GM12892 (cell line): ENCODE results near the gene CRYAB.
"Not testable (repeated sequence)": the region's sequence is repeated elsewhere in the genome, so short reads cannot be mapped to it uniquely, and the experiment has no call there.

ENCODE experiments used
- DNase-seq: peaks from one replicate; pipeline ENCODE4 v3.0.0; 2011; ENCODE audit not compliant: insufficient read length
- FAIRE-seq: peaks from 2 replicates; lab custom pipeline; 2011; peaks lifted over from hg19 to GRCh38; lab: Jason Lieb, UNC
- POLR2A ChIP-seq: IDR thresholded peaks from 2 replicates; pipeline ENCODE4 v1.6.1; 2011; ENCODE audit warnings: low read depth, low read length, control low read depth
- POLR2AphosphoS5 ChIP-seq: IDR thresholded peaks from 2 replicates; pipeline ENCODE4 v1.6.1; 2011; ENCODE audit warnings: low read depth, low read length, control low read depth
- TAF1 ChIP-seq: IDR thresholded peaks from 2 replicates; pipeline ENCODE4 v1.6.1; 2011; ENCODE audit warnings: low read depth, mild to moderate bottlenecking, control low read depth, low read length, borderline replicate concordance

The CRYAB gene

DNA sequence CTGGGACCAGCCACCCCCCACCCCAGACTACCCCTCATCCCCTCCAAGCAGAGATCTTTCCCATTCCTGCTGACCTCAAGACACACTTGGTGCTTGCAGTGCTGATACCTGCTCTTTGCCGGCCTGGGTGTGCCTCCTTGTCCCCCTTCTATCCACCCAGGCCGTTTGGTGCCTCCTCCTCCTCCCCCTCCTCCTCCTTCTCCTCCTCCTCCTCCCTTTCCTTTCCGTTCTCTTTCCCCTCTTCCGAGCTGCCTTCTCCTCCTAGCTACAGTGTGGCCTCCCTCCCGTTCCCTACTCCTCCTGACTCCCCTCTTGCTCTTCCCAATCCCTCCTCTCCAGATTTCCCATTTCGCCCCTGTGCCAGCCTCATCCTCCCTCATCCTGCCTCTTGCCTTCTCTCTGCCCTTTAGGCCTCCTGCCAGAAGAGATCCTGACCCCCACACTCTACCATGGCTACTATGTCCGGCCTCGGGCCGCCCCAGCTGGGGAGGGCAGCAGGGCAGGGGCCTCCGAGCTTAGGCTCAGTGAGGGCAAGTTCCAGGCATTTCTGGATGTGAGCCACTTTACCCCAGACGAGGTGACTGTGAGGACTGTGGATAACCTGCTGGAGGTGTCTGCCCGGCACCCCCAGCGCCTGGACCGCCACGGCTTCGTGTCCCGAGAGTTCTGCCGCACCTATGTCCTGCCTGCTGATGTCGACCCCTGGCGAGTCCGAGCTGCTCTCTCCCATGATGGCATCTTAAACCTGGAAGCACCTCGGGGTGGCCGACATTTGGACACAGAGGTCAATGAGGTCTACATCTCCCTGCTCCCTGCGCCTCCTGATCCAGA is 1.7 kb upstream of the CRYAB start:
- FAIRE-seq (no peak), DNase-seq (no peak)
- no peak for TF ChIP-seq POLR2AphosphoS5
- no peak for TF ChIP-seq POLR2A
- no peak for TF ChIP-seq TAF1

- DNase-seq (no peak), FAIRE-seq (no peak)
- TF ChIP-seq POLR2A (no peak), TAF1 (no peak), POLR2AphosphoS5 (no peak)
Measured at GRCh38 chr11:111912535-111912934, 965 bp upstream of the CRYAB start, which contains the start of gene HSPB2. TSS of gene HSPB2 (plus strand) at chr11:111912734. CDS start at chr11:111912830, 96 bp downstream.

- no peak for FAIRE-seq
- DNase-seq = no peak
- TF ChIP-seq POLR2AphosphoS5 = no peak
- no peak for TF ChIP-seq POLR2A
- no peak for TF ChIP-seq TAF1
Measured at GRCh38 chr11:111910676-111911562, 651 bp downstream of the CRYAB start.

DNA sequence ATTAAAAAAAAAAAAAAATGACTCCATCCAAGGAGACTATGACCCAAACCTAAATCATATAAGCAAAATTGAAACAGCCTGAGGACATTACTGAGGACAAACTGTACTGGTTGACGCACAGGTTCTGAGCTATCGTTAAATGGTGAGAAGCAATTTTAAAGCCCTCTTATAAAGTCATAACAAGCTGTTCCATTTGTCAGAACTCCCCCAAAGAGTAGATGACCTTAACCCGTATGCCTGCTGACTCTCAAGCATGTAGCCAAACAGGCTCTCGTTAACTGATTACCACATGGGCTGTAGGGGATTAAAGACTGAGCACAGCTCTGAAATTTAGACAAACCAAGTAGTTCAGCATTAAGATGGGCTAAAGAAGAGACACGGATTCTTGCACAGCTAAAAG is 2.2 kb downstream of the CRYAB start:
- TF ChIP-seq POLR2A (no peak), TAF1 (no peak), POLR2AphosphoS5 (no peak)
- DNase-seq (no peak), FAIRE-seq (no peak)

DNA sequence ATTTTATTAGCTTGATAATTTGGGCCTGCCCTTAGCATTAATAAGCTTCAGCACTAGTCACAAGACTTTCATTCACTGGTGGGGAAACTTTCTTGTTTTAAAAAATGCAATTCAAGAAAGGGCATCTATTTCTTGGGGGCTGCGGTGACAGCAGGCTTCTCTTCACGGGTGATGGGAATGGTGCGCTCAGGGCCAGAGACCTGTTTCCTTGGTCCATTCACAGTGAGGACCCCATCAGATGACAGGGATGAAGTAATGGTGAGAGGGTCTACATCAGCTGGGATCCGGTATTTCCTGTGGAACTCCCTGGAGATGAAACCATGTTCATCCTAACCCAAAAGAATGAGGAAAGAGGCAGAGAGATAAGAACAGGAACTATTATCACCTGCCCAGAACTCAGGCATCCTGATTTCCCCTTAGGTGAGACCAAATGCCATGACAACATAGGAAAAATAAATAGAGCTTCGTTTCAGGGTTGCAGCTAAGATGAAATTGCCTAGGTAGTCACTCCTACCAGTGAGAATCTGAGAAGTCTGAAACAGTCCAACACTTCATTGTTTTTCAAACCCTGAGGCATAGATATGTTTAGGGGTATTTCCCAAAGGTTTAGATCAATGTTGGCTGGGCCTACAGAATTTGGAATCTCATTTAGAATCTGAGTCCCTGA is 2.8 kb downstream of the CRYAB start:
- no peak for DNase-seq
- no peak for FAIRE-seq
- TF ChIP-seq TAF1 = no peak
- no peak for TF ChIP-seq POLR2A
- TF ChIP-seq POLR2AphosphoS5 = no peak

DNA sequence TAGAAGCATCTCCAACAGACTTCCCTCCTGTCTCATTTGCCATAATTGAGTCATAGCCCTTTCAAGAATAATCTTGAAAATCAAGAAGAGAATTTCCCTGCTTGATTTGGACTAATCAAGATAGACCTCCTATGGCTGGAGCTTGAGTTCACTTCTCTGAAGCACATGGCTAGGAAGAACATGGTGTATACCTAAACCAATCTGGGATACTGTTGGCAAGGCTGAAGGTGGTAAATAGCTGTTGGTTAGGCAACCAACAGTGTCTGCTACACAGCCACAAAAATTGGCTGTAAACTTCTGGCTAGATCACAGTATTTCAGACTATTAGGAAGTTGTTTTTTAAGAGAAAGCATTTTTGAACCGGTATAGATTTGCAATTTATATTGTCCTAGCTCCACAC is 4.9 kb downstream of the CRYAB start:
- no peak for DNase-seq
- no peak for FAIRE-seq
- TF ChIP-seq TAF1 (no peak), POLR2A (no peak), POLR2AphosphoS5 (no peak)

DNA sequence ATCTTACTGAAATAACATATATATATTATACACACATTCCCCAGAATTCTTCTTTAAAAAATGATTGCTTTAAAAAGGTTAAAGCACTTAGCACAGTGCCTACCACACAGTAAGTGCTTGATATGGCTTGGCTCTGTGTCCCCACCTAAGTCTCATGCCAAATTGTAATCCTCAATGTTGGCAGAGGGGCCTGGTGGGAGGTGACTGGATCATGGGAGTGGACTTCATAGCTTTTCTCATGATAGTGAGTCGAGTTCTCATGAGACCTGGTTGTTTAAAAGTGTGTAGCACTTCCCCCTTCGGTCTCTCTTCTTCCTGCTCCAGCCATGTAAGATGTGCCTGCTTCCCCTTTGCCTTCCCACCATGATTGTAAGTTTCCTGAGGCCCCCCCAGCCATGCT is 6.2 kb downstream of the CRYAB start:
- no peak for DNase-seq
- no peak for TF ChIP-seq POLR2A
- no peak for TF ChIP-seq TAF1
- no peak for TF ChIP-seq POLR2AphosphoS5
- FAIRE-seq = no peak

- FAIRE-seq (no peak), DNase-seq (no peak)
- TF ChIP-seq POLR2AphosphoS5 (no peak), TAF1 (no peak), POLR2A (no peak)
Measured at GRCh38 chr11:111886844-111887243, 24.7 kb downstream of the CRYAB start.

DNA sequence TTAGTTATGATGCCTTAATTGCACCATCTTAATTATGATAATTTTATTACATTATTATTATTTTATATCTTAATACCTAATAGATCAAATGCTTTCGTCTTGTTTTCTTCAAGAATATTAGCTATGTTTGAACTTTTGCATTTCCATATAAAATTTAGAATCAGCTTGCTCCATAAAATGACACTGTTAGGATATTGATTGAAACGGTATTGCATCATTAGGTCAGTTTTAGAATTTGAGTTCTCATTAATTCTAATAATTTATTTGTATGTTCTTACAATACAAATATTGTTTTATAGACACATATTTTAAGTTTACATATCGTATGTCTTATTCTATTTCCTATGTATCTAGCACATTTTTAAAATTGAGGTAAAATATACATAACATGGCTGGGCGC is 25.5 kb downstream of the CRYAB start:
- TF ChIP-seq POLR2AphosphoS5 (no peak), TAF1 (no peak), POLR2A (no peak)
- DNase-seq = no peak
- no peak for FAIRE-seq

DNA sequence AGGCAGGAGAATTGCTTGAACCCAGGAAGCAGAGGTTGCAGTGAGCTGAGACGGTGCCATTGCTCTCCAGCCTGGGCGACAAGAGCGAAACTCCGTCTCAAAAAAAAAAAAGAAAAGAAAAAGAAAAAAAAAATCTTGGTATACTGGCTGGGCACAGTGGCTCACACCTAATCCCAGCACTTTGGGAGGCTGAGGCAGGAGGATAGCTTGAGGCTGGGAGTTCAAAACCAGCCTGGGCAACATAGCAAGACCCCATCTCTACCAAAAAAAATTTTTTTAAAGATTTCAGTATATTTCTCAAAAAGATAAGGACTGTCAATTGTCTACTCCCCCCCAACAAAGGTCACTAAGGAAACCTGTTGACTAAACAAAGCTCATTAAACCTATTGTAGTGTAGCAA is 26.5 kb downstream of the CRYAB start:
- FAIRE-seq, DNase-seq: not testable (repeated sequence)

DNA sequence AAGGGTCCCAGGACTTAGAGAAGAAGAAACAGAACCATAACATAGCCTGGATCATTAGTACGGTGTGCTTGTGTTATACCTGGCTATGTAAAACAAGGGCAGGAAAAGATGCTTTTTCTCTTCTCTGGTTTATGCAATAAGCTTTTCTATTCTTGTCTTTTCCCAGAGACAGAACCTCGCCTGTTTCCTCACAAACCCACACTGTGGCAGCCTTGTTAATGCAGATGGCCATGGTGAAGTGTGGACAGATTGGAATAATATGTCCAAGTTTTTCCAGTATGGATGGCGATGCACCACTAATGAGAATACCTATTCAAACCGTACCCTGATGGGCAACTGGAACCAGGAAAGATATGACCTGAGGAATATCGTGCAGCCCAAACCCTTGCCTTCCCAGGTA is 29.4 kb downstream of the CRYAB start:
- TF ChIP-seq POLR2AphosphoS5 (no peak), TAF1 (no peak), POLR2A (no peak)
- FAIRE-seq (no peak), DNase-seq (no peak)
